Measurements from ENCODE around the gene CST7. TPM values are rescaled to one million over a fixed set of nuclear protein-coding genes. Genes with fewer than 3 reads are reported as not detected.

Gene CST7
- total RNA-seq, 4 donors from 2014 or later, result 6.4 to 20.5 (median 12.2) TPM

GRCh38 chr20:24977797-24978196 lies 28.7 kb downstream of the CST7 start:
- ATAC-seq (ENCODE audit: low FRiP score), result no peak
- no peak for DNase-seq (ENCODE audit: low spot score)
- TF ChIP-seq CTCF (IDR thresholded peaks at IDR 0.05), result no peak

- no peak for TF ChIP-seq CTCF (IDR thresholded peaks at IDR 0.05)
- DNase-seq (ENCODE audit: low spot score) (no peak), ATAC-seq (ENCODE audit: low FRiP score) (no peak)
Measured at GRCh38 chr20:24978513-24978912, 29.4 kb downstream of the CST7 start.

GRCh38 chr20:24979036-24979960 lies 30.2 kb downstream of the CST7 start:
- no peak for TF ChIP-seq CTCF (IDR thresholded peaks at IDR 0.05)
- no peak for ATAC-seq (ENCODE audit: low FRiP score)
- DNase-seq (ENCODE audit: low spot score), result no peak

- no peak for DNase-seq (ENCODE audit: low spot score)
Measured at GRCh38 chr20:24980291-24981053, 31.4 kb downstream of the CST7 start.

GRCh38 chr20:24981282-24981681 lies 32.2 kb downstream of the CST7 start:
- DNase-seq (ENCODE audit: low spot score) (no peak), ATAC-seq (ENCODE audit: low FRiP score) (no peak)
- no peak for TF ChIP-seq CTCF (IDR thresholded peaks at IDR 0.05)

More at GRCh38 chr20:24980291-24981053, 31.4 kb downstream of the CST7 start:
- no peak for ATAC-seq (ENCODE audit: low FRiP score)
- no peak for TF ChIP-seq CTCF (IDR thresholded peaks at IDR 0.05)

- TF ChIP-seq CTCF (IDR thresholded peaks at IDR 0.05), result no peak
- DNase-seq (ENCODE audit: low spot score), result no peak
- no peak for ATAC-seq (ENCODE audit: low FRiP score)
Measured at GRCh38 chr20:24981790-24982189, 32.7 kb downstream of the CST7 start.
